NB4 (cell line): ENCODE data around the gene NAPSA.
"Not testable (repeated sequence)": the region's sequence is repeated elsewhere in the genome, so short reads cannot be mapped to it uniquely, and the experiment has no call there.

Source experiments
- DNase-seq: peaks from one replicate; pipeline ENCODE4 v3.0.0; 2010; ENCODE audit warnings: low read depth
- H3K4me3 ChIP-seq: one replicate; pipeline ENCODE4 v1.5.1; 2011; ENCODE audit warnings: mild to moderate bottlenecking, low read depth, low read length, moderate library complexity
- MYC ChIP-seq: IDR thresholded peaks from 2 replicates; pipeline ENCODE4 v1.6.1; 2011; ENCODE audit warnings: low read depth, low read length
- POLR2A ChIP-seq: IDR thresholded peaks from 2 replicates; pipeline ENCODE4 v1.6.1; 2011; ENCODE audit warnings: mild to moderate bottlenecking; ENCODE audit not compliant: insufficient read length; ENCODE audit errors: extremely low read depth
- TF ChIP-seq, protein P1 (sequence below): IDR thresholded peaks from 2 replicates; pipeline ENCODE4 v1.6.1; 2011; ENCODE audit warnings: low read depth, low read length
- TF ChIP-seq, protein P2 (sequence below): IDR thresholded peaks from one replicate; pipeline ENCODE4 v1.5.1; 2012; ENCODE audit warnings: low read depth, low read length

Gene NAPSA

DNA sequence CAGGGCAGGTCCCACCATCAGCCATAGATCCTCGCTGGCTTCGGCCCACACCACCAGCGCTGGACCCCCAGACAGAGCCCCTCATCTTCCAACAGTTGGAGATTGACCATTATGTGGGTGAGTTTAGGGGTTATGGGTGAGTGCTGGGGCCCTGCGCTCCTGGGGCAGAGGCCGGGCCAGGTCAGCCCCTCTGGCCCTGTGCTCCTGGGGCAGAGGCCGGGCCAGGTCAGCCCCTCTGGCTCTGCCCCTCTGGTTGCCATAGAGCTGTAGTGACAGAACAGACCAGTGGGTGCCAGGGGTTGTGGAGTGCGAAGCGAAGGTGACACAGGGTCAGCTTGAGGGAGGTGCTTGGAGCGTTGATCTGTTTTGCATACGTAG, 33.9 kb upstream of the NAPSA start:
- TF ChIP-seq, protein P1, sequence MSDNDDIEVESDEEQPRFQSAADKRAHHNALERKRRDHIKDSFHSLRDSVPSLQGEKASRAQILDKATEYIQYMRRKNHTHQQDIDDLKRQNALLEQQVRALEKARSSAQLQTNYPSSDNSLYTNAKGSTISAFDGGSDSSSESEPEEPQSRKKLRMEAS: no peak
- TF ChIP-seq POLR2A: no peak
- TF ChIP-seq MYC: no peak
- TF ChIP-seq, protein P2, sequence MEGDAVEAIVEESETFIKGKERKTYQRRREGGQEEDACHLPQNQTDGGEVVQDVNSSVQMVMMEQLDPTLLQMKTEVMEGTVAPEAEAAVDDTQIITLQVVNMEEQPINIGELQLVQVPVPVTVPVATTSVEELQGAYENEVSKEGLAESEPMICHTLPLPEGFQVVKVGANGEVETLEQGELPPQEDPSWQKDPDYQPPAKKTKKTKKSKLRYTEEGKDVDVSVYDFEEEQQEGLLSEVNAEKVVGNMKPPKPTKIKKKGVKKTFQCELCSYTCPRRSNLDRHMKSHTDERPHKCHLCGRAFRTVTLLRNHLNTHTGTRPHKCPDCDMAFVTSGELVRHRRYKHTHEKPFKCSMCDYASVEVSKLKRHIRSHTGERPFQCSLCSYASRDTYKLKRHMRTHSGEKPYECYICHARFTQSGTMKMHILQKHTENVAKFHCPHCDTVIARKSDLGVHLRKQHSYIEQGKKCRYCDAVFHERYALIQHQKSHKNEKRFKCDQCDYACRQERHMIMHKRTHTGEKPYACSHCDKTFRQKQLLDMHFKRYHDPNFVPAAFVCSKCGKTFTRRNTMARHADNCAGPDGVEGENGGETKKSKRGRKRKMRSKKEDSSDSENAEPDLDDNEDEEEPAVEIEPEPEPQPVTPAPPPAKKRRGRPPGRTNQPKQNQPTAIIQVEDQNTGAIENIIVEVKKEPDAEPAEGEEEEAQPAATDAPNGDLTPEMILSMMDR: no peak
- no peak for DNase-seq

DNA sequence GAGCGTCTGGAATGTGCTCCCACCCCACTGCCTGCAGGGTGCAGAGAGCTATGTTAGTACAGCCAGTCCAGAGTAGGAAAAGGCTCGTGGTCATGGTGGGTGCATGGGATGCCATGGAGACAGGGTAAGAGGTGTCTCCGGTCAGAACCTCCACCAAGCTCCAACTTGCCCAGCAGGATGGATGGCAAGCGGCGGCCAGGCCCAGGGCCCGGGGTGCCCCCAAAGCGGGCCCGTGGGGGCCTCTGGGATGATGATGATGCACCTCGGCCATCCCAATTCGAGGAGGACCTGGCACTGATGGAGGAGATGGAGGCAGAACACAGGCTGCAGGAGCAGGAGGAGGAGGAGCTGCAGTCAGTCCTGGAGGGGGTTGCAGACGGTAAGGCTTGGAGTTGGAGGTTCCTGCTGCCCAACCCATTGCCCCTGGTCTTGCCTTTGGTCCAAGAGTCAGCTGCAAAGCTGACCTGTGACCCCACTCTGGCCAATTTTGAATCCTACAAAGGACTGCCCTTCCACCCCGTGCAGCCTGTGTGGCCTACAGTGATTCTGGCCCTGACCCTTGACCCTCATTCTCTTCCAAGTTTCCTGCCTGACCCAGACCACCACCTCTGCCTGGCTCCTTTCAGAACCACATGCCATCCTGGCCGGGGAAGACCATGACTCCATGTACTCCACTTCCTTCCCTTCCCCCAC, 33.4 kb upstream of the NAPSA start:
- H3K4me3 ChIP-seq: no peak overlapping the region
- no peak for DNase-seq

More for the DNA sequence above, 33.9 kb upstream of the NAPSA start:
- no peak overlapping the region for H3K4me3 ChIP-seq

DNA sequence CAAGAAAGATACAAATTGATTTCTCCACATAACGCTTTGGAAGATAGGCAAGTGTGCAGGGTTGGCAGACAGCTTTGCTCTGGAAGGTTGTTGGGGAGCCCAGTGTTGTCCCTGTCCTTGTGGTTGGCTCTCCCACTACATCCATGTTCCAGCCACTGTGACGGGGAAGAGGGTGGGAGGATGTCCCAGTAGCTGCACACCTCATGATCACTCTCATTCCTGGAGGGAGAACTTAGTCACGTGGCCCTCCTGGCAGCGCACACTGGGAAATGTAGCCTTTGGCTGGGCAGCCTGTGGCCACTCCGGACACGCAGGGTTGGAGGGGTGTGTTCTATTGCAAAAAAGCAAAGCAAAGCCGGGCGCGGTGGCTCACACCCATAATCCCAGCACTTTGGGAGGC, 28.6 kb upstream of the NAPSA start:
- TF ChIP-seq, protein P1: no peak
- TF ChIP-seq MYC (no peak), POLR2A (no peak)
- TF ChIP-seq, protein P2: no peak
- DNase-seq: no peak
- H3K4me3 ChIP-seq: no peak overlapping the region

More for the DNA sequence above, 33.4 kb upstream of the NAPSA start:
- TF ChIP-seq, protein P2: no peak
- no peak for TF ChIP-seq POLR2A
- TF ChIP-seq, protein P1: no peak
- no peak for TF ChIP-seq MYC

DNA sequence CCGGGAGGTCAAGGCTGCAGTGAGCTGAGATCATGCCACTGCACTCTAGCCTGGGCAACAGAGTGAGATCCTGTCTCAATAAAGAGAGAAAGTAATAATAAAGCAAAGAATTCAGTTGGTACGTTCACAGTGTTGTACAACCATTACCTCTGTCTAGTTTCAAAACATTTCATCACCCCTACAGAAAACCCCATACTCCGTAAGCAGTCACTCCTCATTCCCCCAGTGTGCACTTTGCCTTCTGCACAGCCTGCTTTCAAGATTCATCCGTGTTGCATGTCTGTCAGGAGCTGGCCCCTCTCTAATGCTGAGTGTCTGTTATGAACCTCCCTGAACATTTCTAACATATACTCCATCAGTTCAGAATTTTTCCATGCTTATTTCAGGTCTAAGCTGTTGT, 28.1 kb upstream of the NAPSA start:
- H3K4me3 ChIP-seq: no peak overlapping the region
- TF ChIP-seq POLR2A (no peak), MYC (no peak)
- DNase-seq: no peak

DNA sequence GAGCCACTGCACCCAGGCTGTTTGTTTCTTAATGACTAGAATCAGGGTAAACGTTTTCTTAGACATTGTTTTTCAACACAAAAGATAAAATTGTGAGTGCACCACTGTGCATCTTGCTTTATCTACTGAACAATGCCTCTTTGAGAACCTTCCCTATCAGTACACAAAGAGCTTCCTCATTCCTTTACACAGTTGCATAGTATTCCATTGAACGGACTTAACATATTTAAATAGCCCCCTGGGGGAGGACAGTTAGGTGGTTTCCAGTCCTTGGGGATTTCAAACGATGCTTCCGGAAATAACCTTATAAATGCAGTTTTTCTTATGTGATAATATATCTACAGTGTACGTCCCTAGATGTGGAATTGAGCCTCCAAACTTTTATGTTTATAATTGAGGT, 27.3 kb upstream of the NAPSA start:
- no peak for DNase-seq
- no peak overlapping the region for H3K4me3 ChIP-seq
- TF ChIP-seq, protein P2: no peak
- TF ChIP-seq, protein P1: no peak
- TF ChIP-seq POLR2A (no peak), MYC (no peak)

DNA sequence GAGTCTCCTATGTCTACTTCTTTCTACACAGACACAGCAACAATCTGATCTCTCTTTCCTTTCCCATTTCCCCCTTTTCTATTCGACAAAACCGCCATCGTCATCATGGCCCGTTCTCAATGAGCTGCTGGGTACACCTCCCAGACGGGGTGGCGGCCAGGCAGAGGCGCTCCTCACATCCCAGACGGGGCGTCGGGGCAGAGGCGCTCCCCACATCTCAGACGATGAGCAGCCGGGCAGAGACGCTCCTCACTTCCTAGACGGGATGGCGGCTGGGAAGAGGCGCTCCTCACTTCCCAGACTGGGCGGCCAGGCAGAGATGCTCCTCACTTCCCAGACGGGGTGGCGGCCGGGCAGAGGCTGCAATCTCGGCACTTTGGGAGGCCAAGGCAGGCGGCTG, 25.5 kb upstream of the NAPSA start:
- H3K4me3 ChIP-seq, DNase-seq: not testable (repeated sequence)

DNA sequence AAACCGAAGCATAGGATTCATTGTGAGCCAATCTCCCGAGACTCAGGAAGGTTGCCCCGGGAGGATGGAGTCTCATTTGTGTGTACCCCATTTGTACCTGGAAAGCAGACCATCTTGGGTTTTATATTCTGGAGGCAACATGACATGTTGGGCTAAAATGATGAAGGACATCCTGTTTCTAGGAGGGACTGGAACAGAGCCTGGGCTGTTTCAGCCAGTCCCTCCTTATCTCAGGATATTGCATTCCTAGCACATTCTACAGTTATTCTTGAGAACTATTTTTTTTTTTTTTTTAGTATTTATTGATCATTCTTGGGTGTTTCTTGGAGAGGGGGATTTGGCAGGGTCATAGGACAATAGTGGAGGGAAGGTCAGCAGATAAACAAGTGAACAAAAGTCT, 24.9 kb upstream of the NAPSA start:
- not testable (repeated sequence) for DNase-seq, H3K4me3 ChIP-seq
